Stimulated activated memory B cell treated with anti-CD40 and anti-IgM and Interleukin-4, amounts not matched to agents 10 μg/mL and 1 μg/mL and 100 μg/mL, for 72 hours (primary cell): ENCODE results near the gene CSNK1G1.
"Not testable (repeated sequence)": the region's sequence is repeated elsewhere in the genome, so short reads cannot be mapped to it uniquely, and the experiment has no call there.

Source experiments
- ATAC-seq: fragments of 150-1000 bp; cut with Tn5 transposase; 2 replicates; pipeline ENCODE4 v1.10.0; 2021
- H3K27ac Mint-ChIP-seq: one replicate; pipeline ENCODE4 v1.8.0; 2022; ENCODE audit warnings: mild to moderate bottlenecking, mixed read lengths
- H3K27me3 Mint-ChIP-seq: one replicate; pipeline ENCODE4 v1.8.0; 2022; ENCODE audit warnings: mixed read lengths
- H3K36me3 Mint-ChIP-seq: one replicate; pipeline ENCODE4 v1.8.0; 2022; ENCODE audit warnings: mixed read lengths
- H3K4me1 Mint-ChIP-seq: one replicate; pipeline ENCODE4 v1.8.0; 2022; ENCODE audit warnings: mixed read lengths
- H3K4me3 Mint-ChIP-seq: one replicate; pipeline ENCODE4 v1.8.0; 2022; ENCODE audit warnings: mild to moderate bottlenecking, moderate library complexity, mixed read lengths
- H3K9me3 Mint-ChIP-seq: one replicate; pipeline ENCODE4 v1.8.0; 2022; ENCODE audit warnings: mixed read lengths

CSNK1G1 gene

DNA sequence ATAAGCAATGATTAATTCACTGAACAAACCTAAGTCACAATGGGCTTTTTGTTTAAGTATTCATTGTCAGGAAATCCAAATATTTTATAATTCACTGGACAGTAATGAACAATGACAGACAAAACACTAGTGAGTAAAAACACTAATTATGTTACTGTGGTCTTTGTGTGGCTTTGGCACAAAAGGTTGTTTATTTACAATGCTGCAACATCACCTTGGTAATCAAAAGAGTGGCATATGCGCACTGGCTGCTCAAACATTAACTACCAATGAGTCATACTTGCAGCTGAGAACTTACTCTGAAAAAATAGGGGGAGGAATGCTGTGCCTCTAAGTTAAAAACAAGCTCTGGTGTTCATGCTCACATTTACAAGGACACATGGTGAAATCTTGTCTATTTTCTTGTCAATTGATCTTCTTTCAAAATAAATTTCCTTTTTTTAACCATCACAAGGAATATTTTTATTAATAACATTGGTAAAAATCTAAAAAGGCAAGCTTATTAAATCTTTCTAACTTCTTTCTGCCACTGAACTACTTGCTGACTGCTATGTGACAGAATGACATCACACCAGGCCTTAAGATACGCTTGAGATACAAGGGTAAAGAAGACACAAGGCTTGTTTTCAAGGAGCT is 107.9 kb downstream of the CSNK1G1 start:
- Mint-ChIP-seq H3K4me1 (peaks cover 26% of the 10 kb centered on the region), H3K9me3 (no peaks in the 10 kb centered on the region), H3K27me3 (no peaks in the 10 kb centered on the region), H3K36me3 (peaks cover 36% of the 10 kb centered on the region), H3K4me3 (no peak overlapping the region), H3K27ac (no peak overlapping the region)
- peak; percentile 56 for ATAC-seq

DNA sequence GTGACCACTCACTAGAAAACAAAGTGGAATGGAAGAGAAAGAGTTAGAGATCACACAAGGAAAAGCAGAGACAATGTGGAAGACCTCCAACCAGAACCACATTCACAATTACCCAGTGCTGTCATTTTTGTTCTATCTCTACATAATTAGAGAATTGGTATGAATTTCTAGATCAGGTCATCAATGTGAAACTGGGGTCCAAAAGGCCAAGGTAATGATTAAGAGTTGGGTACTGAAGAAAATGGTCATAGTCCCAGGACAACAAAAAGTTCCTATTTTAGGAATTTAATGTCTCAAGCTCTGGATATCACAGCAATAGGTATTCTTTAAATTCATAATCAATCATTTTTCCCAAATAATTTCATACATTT is 108.5 kb downstream of the CSNK1G1 start:
- H3K4me3 Mint-ChIP-seq = no peak overlapping the region
- peaks cover 41% of the 10 kb centered on the region for H3K36me3 Mint-ChIP-seq
- ATAC-seq = no peak
- peaks cover 26% of the 10 kb centered on the region for H3K4me1 Mint-ChIP-seq
- H3K27me3 Mint-ChIP-seq = no peaks in the 10 kb centered on the region
- no peak overlapping the region for H3K27ac Mint-ChIP-seq
- H3K9me3 Mint-ChIP-seq = no peaks in the 10 kb centered on the region

DNA sequence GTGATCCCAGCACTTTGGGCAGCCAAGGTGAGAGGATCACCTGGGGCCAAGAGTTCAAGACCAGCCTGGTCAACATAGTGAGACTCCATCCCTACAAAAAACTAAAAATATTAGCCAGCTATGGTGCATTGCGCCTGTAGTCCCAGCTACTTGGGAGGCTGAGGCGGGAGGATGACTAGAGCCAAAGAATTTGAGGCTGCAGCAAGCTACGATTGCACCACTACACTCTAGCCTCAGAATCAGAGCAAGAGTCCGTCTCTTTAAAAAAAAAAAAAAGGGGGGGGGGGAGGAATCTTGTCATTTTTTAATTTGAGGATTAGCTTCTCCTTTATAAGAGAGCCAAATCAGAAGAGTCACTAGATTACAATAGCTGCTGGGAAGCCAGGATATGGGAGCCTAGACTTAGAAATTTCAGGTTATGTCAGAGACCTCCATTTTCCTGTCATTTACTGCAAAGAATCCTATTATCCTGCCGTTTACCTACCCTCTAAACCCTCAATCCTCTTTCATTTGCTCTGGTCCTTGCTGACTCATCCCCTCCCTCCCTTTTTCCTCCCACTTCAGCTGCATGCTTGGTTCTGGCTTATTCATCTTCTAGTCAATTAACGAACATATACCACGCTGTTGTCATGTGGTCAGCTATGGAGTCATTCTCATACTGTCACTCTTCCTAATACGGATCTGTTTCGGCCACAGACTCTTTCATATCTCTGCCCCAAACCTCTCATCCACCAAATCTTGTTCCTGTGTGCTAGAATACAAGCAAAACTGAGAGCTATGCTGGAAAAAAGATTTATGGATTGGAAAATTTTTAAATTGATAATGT is 109.4 kb downstream of the CSNK1G1 start:
- Mint-ChIP-seq H3K9me3 (no peaks in the 10 kb centered on the region), H3K4me3 (no peak overlapping the region), H3K27me3 (no peaks in the 10 kb centered on the region), H3K4me1 (peaks cover 31% of the 10 kb centered on the region), H3K36me3 (peaks cover 50% of the 10 kb centered on the region), H3K27ac (no peak overlapping the region)
- ATAC-seq = peak; percentile 95

DNA sequence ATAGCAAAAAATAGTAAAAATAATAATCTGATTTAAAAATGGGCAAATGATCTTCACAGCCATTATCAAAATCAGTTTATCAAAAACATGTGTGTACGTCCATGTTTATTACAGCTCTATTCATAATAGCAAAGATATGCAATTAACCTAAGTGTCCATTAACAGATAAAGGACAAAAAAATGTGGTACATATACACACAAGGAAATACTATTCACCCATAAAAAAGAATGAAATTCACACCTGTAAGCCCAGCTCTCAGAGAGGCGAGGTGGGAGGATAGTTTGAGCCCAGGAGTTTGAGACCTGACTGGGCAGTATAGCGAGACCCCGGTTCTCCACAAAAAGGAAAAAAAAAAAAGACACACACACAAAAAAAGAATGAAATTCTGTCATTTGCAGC is 110.6 kb downstream of the CSNK1G1 start:
- Mint-ChIP-seq H3K36me3 (peaks cover 49% of the 10 kb centered on the region), H3K4me1 (peaks cover 43% of the 10 kb centered on the region), H3K27me3 (no peaks in the 10 kb centered on the region), H3K27ac (no peak overlapping the region), H3K4me3 (no peak overlapping the region), H3K9me3 (no peaks in the 10 kb centered on the region)
- no peak for ATAC-seq

DNA sequence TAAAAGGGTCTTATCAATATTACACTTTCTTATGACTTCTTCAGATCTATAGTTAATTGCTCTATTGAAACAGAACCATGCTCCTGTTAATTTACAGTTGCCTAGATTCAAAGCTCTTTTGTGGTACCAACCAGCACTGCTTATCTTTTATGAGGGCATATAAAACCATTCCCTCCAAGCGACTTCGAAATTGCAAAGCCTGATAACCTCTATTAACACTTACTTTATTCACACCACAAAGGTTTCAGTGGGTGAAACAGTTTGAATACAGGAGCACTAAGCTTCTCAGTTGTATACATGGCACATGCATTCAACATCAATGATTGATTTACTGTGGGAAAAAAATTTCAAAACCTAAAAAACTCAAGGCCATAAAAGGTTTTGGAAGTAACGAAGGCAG is 118.3 kb downstream of the CSNK1G1 start:
- no peaks in the 10 kb centered on the region for H3K9me3 Mint-ChIP-seq
- ATAC-seq = no peak

DNA sequence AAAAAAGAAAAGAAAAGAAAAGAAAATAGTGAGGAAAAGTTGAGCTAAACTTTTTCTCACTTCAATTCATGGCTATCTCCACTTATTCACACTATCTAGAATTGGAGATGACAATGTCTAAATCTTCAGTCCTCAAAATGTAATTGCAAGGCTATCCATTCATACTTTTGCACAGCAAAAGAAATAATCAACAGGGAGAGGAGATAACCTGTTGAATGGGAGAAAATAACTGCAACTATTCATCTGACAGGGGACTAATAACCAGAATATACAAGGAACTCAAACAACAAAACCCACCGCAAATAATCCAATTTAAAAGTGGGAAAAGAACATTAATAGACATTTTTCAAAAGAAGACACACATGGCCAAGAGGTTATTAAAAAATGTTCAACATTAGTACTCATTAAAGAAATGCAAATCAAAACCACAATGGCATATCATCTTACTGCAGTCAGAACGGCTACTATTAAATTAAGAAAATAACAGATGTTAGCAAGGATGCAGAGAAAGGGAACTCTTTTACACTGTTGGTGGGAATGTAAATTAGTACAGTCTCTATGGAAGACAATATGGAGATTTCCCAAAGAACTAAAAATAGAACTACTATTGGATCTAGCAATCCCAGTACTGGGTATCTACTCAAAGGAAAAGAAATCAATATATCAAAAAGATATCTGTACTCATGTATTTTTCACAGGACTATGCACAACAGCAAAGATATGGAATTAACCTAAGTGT is 119.6 kb downstream of the CSNK1G1 start:
- H3K4me1 Mint-ChIP-seq = peaks cover 42% of the 10 kb centered on the region
- no peak overlapping the region for H3K27ac Mint-ChIP-seq
- no peak for ATAC-seq
- no peak overlapping the region for H3K4me3 Mint-ChIP-seq
- H3K27me3 Mint-ChIP-seq = no peaks in the 10 kb centered on the region
- no peaks in the 10 kb centered on the region for H3K9me3 Mint-ChIP-seq
- peaks cover 17% of the 10 kb centered on the region for H3K36me3 Mint-ChIP-seq

More for the DNA sequence above, 118.3 kb downstream of the CSNK1G1 start:
- peaks cover 30% of the 10 kb centered on the region for H3K36me3 Mint-ChIP-seq
- no peaks in the 10 kb centered on the region for H3K27me3 Mint-ChIP-seq
- no peak overlapping the region for H3K4me3 Mint-ChIP-seq
- H3K27ac Mint-ChIP-seq = no peak overlapping the region
- peaks cover 46% of the 10 kb centered on the region for H3K4me1 Mint-ChIP-seq

DNA sequence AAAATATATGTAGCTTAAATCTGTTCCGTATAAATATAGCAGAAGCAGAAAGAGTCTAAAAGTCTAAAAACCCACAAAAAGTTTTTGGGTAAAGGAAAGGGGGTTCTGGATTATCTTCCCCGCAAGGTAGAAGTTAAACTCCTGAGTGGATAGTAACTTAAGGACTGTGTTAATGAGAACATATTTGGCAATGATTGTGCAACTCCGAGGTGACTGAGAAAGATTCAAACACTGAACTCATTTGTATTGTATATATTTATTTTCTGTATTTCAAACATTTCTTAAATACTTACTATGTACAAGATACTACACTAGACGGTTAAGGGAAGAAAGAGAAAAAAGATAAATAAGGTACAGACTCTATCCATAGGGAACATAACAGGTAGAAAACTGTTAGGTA is 120.4 kb downstream of the CSNK1G1 start:
- ATAC-seq = no peak
- Mint-ChIP-seq H3K36me3 (peaks cover 16% of the 10 kb centered on the region), H3K27ac (no peak overlapping the region), H3K4me1 (peaks cover 35% of the 10 kb centered on the region), H3K4me3 (no peak overlapping the region), H3K9me3 (no peaks in the 10 kb centered on the region), H3K27me3 (no peaks in the 10 kb centered on the region)

DNA sequence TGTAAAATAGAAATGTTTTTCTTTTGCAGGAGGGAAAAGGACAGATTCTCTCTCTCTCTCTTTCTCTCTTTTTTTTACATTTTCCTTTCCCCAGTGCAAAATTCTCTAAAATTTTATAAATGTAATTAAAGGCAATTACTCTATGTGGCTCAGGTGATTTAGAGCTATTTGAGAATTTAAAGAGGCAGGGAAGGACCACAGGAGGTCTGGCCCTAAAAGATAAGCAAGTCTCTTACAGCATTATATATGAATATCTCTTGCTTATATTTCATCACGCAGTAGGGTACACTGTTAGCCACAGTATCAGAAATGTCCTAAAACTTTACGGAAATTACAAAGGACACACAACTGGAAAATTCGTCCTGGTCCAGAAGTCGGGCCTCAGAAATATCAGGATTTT is 122.7 kb downstream of the CSNK1G1 start:
- Mint-ChIP-seq H3K9me3 (no peaks in the 10 kb centered on the region), H3K4me1 (peaks cover 16% of the 10 kb centered on the region), H3K36me3 (peaks cover 26% of the 10 kb centered on the region), H3K27me3 (no peaks in the 10 kb centered on the region), H3K4me3 (no peak overlapping the region), H3K27ac (no peak overlapping the region)
- no peak for ATAC-seq

DNA sequence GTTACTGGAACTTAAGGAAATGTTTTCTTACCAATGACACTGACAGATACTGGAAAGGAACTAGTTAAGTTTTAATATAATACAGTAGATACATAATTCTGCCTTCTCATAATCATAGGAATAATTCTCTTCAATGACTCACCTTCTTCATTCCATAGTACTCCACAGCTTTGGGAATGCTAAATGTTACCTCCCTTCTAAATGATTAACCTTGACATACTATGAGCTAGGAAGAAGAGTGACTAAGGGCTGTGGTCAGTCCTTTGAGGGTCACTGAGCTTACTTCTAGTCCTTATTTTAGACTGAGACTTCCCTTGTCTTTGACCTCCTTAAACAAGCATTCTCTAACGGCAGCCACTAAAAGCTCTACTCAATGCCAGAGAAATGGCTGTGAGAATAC is 123.6 kb downstream of the CSNK1G1 start:
- no peak overlapping the region for H3K4me3 Mint-ChIP-seq
- H3K27me3 Mint-ChIP-seq = no peaks in the 10 kb centered on the region
- no peak for ATAC-seq
- no peak overlapping the region for H3K27ac Mint-ChIP-seq
- H3K9me3 Mint-ChIP-seq = no peaks in the 10 kb centered on the region
- peaks cover 16% of the 10 kb centered on the region for H3K4me1 Mint-ChIP-seq
- peaks cover 35% of the 10 kb centered on the region for H3K36me3 Mint-ChIP-seq

DNA sequence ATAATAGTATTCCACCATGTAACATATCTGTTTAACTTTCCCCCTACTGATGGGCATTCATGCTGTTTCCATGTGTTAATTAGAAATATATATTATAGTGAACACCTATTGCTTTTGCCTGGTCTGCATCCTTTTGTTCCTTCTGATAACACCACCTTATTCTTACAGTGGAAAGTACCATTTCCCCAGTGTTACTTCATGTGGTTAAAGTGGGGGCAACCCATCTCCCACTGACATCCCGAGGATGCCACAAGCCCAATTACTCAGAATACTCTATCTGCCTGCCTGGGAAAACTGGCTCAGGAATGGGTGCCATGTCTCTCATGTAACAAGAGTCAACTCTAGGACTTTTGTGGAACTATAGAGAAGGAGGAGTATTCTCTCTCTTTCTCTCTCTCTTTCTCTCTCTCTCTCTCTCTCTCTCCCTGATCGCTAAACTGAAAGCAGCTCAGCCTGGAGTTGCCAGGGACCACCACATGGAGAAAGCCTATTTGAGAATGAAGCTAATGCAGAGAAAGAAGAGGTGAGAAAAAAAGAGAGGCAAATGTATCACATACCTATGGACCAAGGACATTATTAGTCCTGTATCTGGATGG is 126.7 kb downstream of the CSNK1G1 start:
- H3K27me3 Mint-ChIP-seq = no peaks in the 10 kb centered on the region
- ATAC-seq = no peak
- H3K4me3 Mint-ChIP-seq = no peak overlapping the region
- H3K4me1 Mint-ChIP-seq = peaks cover 6% of the 10 kb centered on the region
- H3K27ac Mint-ChIP-seq = no peak overlapping the region
- peaks cover 42% of the 10 kb centered on the region for H3K36me3 Mint-ChIP-seq
- H3K9me3 Mint-ChIP-seq = no peaks in the 10 kb centered on the region

DNA sequence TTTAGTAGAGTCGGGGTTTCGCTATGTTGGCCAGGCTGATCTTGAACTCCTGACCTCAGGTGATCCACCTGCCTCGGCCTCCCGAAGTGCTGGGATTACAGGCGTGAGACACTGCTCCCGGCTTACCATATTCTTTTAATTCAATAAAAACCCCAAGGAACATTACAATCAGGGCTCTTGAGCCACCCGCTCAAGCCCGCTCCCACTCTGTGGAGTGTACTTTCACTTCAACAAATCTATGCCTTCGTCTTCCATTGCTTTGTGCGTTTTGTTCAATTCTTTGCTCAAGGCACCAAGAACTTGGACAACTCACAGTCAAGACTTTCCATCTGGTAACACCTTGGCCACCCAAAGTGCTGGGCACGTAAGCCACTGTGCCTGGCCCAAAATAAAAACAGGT is 130.2 kb downstream of the CSNK1G1 start:
- H3K27me3 Mint-ChIP-seq = no peaks in the 10 kb centered on the region
- H3K4me3 Mint-ChIP-seq = no peak overlapping the region
- H3K36me3 Mint-ChIP-seq = peaks cover 47% of the 10 kb centered on the region
- H3K27ac Mint-ChIP-seq = no peak overlapping the region
- no peaks in the 10 kb centered on the region for H3K4me1 Mint-ChIP-seq
- H3K9me3 Mint-ChIP-seq = peaks cover 2% of the 10 kb centered on the region
- ATAC-seq = no peak

DNA sequence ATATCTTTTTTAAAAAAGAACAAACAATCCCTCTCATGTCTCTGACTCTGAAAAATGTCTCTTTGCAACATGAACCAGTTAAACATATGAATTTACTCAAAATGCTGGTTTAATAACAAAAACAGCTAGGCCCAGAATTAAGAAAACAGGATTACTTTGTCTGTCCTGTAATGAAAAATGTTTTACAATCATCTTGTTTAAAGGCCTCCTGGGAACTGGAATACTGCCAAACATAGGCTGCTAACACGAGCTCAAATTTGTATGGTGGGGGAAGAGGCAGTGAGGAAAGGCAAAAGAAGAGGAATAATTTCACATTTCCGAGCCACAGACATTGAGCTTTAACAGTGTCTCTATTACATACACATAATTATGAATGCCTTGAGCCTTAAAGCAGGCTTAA is 131.5 kb downstream of the CSNK1G1 start:
- peaks cover 47% of the 10 kb centered on the region for H3K36me3 Mint-ChIP-seq
- H3K27ac Mint-ChIP-seq = no peak overlapping the region
- no peak overlapping the region for H3K4me3 Mint-ChIP-seq
- no peaks in the 10 kb centered on the region for H3K27me3 Mint-ChIP-seq
- peaks cover 2% of the 10 kb centered on the region for H3K9me3 Mint-ChIP-seq
- H3K4me1 Mint-ChIP-seq = no peaks in the 10 kb centered on the region
- no peak for ATAC-seq

DNA sequence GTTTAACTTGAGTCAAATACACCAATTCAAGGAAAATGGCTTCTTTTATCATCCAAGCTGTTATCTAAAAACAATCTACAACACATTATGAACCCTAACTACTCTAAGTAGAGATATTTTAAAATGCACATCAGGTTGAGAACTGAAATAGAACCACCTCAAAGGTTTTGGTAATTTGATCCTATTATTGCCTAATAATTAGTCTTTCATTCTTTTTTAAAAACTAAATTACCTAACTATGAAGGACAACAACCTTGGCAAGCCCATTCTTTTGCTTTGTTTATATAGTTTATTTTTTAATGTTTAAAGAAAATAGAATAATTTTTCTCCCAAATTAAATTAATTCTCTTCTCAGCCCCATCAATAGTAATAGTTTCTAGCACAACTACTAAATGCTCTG is 132.1 kb downstream of the CSNK1G1 start:
- Mint-ChIP-seq H3K36me3 (peaks cover 42% of the 10 kb centered on the region), H3K4me1 (no peaks in the 10 kb centered on the region), H3K9me3 (peaks cover 2% of the 10 kb centered on the region), H3K27ac (no peak overlapping the region), H3K4me3 (no peak overlapping the region), H3K27me3 (no peaks in the 10 kb centered on the region)
- no peak for ATAC-seq

DNA sequence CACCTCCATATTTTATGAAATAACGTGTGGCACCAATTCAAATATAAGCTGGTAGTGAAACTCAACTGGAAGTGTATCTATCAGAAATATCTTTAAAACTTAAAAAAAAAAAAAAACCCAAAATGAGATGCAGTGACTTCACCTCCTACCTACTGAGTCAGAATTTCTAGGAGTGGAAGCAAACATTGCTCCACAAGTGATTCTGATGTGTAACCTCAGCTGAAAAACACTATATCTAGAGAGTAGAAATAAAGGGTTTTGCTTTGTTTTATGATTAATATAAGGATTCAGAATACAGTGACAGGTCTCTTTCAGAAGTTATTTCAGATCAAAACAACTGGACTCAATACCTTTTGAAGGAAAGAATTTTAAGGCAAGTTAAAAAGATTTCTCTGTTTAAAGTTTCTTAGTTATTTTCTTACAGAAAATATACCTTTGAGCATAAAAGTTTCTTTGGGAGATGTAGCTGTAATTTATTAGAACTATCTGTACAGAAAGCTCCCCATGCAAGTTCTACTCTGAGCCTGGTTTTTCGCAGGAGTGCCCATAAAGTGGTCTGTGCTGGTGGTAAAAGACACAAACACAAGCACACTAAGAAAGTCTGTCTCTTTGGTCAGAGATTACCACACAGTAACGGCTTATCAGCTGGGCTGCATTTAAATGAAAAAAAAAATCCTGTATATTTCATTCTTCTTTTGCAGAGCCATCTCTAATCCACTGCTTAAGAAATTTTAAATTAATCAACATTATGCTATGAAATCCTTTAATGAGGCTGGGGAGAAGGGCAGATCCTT is 133.2 kb downstream of the CSNK1G1 start:
- H3K4me3 Mint-ChIP-seq = no peak overlapping the region
- H3K36me3 Mint-ChIP-seq = peaks cover 33% of the 10 kb centered on the region
- ATAC-seq = no peak

DNA sequence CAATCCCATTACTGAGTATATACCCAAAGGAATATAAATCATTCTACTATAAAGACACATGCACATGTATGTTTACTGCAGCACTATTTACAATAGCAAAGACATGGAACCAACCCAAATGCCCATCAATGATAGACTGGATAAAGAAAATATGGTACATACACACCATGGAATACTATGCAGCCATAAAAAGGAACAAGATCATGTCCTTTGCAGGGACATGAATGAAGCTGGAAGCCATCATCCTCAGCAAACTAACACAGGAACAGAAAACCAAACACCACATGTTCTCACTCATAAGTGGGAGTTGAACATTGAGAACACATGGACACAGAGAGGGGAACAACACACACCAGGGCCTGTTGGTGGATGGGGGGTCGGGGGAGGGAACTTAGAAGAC is 134.1 kb downstream of the CSNK1G1 start:
- H3K27ac Mint-ChIP-seq, H3K9me3 Mint-ChIP-seq, H3K4me1 Mint-ChIP-seq, H3K4me3 Mint-ChIP-seq, ATAC-seq, H3K27me3 Mint-ChIP-seq: not testable (repeated sequence)
- H3K36me3 Mint-ChIP-seq = peaks cover 25% of the 10 kb centered on the region

More for the DNA sequence above, 133.2 kb downstream of the CSNK1G1 start:
- peaks cover 2% of the 10 kb centered on the region for H3K9me3 Mint-ChIP-seq
- H3K4me1 Mint-ChIP-seq = no peaks in the 10 kb centered on the region
- H3K27me3 Mint-ChIP-seq = no peaks in the 10 kb centered on the region
- H3K27ac Mint-ChIP-seq = no peak overlapping the region
